HG02840 (cell line): ENCODE data around the gene KRT5.

ENCODE experiments used
- ATAC-seq: cut with Tn5 transposase; IDR thresholded peaks from one replicate; pipeline ENCODE4 v1.9.1; 2021; ENCODE audit warnings: mild to moderate bottlenecking, moderate library complexity, moderate number of reproducible peaks; ENCODE audit not compliant: unreplicated experiment, low FRiP score

The KRT5 gene

GRCh38 chr12:52519826-52520662, at the start of gene KRT5:
KRT5 (minus strand) TSS chr12:52520394; CDS start chr12:52520296, 98 bp downstream.
- no peak for ATAC-seq

DNA sequence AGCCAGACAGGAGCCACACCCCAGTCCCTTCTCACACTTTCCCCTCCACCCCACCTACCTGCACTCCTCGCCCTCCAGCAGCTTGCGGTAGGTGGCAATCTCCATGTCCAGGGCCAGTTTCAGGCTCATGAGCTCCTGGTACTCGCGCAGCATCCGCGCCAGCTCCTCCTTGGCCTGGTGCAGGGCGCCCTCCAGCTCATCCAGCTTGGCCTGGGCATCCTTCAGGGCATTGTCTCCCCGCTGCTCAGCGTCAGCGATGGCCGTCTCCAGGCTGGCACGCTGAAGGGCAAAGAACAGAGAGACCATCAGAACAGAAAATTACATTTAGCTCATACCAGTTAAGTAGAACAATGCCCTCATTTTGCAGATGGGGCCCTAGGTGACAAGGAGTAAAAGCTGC, 47.9 kb upstream of the KRT5 start:
- ATAC-seq, result no peak

- ATAC-seq, result no peak
Measured at GRCh38 chr12:52566847-52567291, 46.7 kb upstream of the KRT5 start.

- no peak for ATAC-seq
Measured at GRCh38 chr12:52564582-52564981, 44.4 kb upstream of the KRT5 start.

GRCh38 chr12:52561880-52562449, 41.8 kb upstream of the KRT5 start:
- no peak for ATAC-seq

DNA sequence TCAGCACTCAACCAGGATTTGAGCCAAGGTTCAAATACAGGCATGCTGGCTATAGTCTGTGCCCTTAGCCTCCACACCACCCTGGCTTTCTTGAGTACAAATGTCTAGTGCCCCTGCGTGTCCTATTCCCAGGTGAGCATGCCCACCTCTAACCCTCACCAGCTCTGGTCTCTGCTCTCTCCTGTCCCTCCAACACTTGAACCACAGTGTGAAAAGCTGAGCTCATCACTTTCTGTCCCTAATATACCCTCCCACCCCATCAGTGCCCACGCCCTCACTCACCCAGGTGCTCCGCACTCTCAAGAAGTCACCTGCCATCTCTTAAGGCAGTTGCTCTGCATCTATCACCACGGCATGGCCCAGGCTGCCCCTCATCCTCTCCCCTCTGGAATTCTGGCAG, 39.8 kb upstream of the KRT5 start:
- no peak for ATAC-seq

DNA sequence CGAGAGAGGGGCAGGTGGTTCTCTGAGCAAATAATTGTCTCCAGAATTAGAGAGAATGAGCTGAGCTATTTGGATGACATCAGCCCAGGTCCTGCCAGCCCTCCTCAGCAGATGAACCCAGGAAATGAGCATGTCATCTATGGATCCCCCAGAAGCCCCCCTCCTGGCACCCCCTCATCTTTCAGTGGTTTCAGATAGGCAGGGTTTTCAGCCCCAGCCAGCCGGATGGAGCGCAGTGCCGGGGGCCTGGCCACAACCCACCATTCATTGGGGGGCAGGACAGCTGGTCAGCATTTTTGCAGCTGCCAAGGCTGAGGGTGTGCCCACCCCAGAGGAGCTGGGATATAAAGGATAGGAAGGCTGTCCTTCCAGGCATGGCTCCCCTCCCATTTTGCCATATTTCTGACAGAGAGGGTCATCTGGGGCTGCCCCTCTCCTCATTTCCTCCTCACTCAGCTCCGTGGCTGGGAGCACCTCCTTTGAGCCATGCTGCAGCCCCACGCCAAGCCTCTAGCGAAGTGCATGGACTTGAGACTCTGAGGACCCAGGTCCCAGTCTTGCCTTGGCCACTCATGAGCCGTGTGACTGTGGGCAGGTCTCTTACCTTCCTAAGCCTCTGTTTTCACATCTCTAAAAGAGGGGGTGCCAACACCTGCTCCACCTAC, 38.7 kb upstream of the KRT5 start:
- no peak for ATAC-seq

GRCh38 chr12:52557476-52557875, 37.3 kb upstream of the KRT5 start:
- no peak for ATAC-seq

- ATAC-seq, result no peak
Measured at GRCh38 chr12:52555577-52555976, 35.4 kb upstream of the KRT5 start.

GRCh38 chr12:52552681-52553195, 32.5 kb upstream of the KRT5 start, which contains the start of gene KRT71:
KRT71 (minus strand) TSS chr12:52553145; CDS start chr12:52553077, 68 bp downstream.
- no peak for ATAC-seq

GRCh38 chr12:52552055-52552454, 31.9 kb upstream of the KRT5 start:
- ATAC-seq, result no peak

- no peak for ATAC-seq
Measured at GRCh38 chr12:52551216-52551865, 31.1 kb upstream of the KRT5 start.

GRCh38 chr12:52546126-52546525, 25.9 kb upstream of the KRT5 start:
- no peak for ATAC-seq

- ATAC-seq, result no peak
Measured at GRCh38 chr12:52543985-52544883, 24.0 kb upstream of the KRT5 start.

GRCh38 chr12:52542785-52543318, 22.7 kb upstream of the KRT5 start:
- ATAC-seq, result no peak

- no peak for ATAC-seq
Measured at GRCh38 chr12:52542157-52542556, 22.0 kb upstream of the KRT5 start.

- no peak for ATAC-seq
Measured at GRCh38 chr12:52541709-52542108, 21.5 kb upstream of the KRT5 start.

GRCh38 chr12:52540531-52540930, 20.3 kb upstream of the KRT5 start:
- ATAC-seq, result no peak

GRCh38 chr12:52539821-52540173, 19.6 kb upstream of the KRT5 start:
- ATAC-seq, result no peak
